Thoracic aorta (tissue), 2 donors: ENCODE measurements around the gene ENPP3. TPM values are rescaled to one million over a fixed set of nuclear protein-coding genes. Genes with fewer than 3 reads are reported as not detected.

ENCODE experiments used
- ATAC-seq: fragments of 150-250 bp; one replicate; pipeline ENCODE4 v1.8.0; 2017; ENCODE audit warnings: low read depth; ENCODE audit not compliant: insufficient number of reproducible peaks, low FRiP score
- DNase-seq: peaks from one replicate; pipeline ENCODE4 v3.0.0-alpha.2; 2020; ENCODE audit warnings: low spot score
- H3K27ac ChIP-seq, 2 donors: fragments of 200-600 bp; sonication (generic); 1 replicate in 1 of 2; 2 replicates in 1 of 2; pipeline ENCODE4 v1.5.1; 2016; ENCODE audit warnings: mild to moderate bottlenecking in 2 of 2, moderate library complexity in 2 of 2
- H3K27me3 ChIP-seq: fragments of 200-600 bp; sonication (generic); replicated peaks from 2 replicates; pipeline ENCODE4 v1.6.0; 2016; ENCODE audit warnings: mild to moderate bottlenecking; ENCODE audit not compliant: insufficient read depth
- H3K36me3 ChIP-seq: fragments of 200-600 bp; sonication (generic); one replicate; pipeline ENCODE4 v1.5.1; 2016
- H3K4me1 ChIP-seq, 2 donors: fragments of 200-600 bp; sonication (generic); 1 replicate in 1 of 2; 2 replicates in 1 of 2; pipeline versions ENCODE4 v1.5.1 to v1.6.0; 2016; ENCODE audit warnings: low read depth in 2 of 2, mild to moderate bottlenecking in 1 of 2; ENCODE audit not compliant: control insufficient read depth in 1 of 2
- H3K4me3 ChIP-seq: fragments of 200-600 bp; sonication (generic); 2 replicates; pipeline ENCODE4 v1.5.1; 2016; ENCODE audit warnings: mild to moderate bottlenecking
- H3K9me3 ChIP-seq: fragments of 200-600 bp; sonication (generic); 2 replicates; pipeline ENCODE4 v1.5.1; 2016
- total RNA-seq, 2 donors: library from RNA; depleted of rRNA; stranded (reverse); fragments of >200 nt; gene quantifications; one replicate each; pipeline versions ENCODE4 v1.1.0 to v1.2.3, GENCODE V29; 2016
- TF ChIP-seq, protein P1 (sequence below): fragments of 200-600 bp; sonication (generic); IDR thresholded peaks from one replicate; pipeline ENCODE4 v1.5.1; 2019; ENCODE audit warnings: antibody characterized with exemption

ENPP3 gene
- total RNA-seq, 2 donors from 2014 or later: 0.49 to 0.54 TPM

DNA sequence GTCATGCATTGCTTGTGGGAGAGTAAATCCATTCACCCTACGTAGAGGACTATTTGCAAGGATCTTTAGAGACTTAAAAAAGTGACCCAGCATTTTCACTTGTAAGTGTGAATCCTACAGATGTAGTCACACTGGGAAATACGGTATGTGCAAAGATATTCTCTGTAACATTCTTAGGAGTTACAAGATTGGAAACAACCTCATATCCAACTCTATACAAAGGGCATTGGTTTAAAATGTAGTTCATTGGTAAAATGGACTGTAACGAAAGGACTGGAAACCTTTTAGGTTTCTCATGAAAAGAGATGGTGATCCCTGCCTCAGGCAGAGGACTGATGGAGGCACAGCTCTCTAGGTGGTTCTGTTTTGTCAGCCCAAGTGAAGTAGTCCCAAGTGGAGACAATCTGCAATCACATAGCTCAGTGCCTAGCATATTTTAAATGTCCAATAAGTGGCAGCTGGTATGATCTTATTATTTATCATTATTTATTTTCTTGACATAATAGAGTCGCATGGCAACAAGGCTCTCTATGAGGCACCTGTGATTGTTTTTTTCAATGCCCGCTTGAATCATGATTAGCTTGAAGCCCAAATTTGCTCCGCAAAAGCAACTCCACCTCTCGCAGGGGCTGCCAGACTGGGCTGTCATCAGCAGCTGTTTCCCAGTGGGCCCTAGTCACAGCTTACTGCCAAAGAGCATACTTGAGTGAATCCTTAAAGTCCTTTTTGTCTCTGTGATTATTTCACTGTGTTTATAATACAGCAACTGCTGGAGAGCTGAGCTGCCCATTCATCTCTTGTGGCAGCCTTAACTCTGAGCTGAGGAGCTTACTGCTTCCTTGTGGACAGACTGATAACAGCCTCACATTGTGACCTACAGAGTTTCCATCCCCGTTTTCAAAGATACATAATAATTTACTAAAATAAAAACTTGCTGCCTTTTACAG, 150.9 kb downstream of the ENPP3 start:
- peaks cover 0 to 10% of the 10 kb centered on the region in 2 donors for H3K4me1 ChIP-seq
- TF ChIP-seq, protein P1, sequence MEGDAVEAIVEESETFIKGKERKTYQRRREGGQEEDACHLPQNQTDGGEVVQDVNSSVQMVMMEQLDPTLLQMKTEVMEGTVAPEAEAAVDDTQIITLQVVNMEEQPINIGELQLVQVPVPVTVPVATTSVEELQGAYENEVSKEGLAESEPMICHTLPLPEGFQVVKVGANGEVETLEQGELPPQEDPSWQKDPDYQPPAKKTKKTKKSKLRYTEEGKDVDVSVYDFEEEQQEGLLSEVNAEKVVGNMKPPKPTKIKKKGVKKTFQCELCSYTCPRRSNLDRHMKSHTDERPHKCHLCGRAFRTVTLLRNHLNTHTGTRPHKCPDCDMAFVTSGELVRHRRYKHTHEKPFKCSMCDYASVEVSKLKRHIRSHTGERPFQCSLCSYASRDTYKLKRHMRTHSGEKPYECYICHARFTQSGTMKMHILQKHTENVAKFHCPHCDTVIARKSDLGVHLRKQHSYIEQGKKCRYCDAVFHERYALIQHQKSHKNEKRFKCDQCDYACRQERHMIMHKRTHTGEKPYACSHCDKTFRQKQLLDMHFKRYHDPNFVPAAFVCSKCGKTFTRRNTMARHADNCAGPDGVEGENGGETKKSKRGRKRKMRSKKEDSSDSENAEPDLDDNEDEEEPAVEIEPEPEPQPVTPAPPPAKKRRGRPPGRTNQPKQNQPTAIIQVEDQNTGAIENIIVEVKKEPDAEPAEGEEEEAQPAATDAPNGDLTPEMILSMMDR: no peak
- no peak overlapping the region for H3K27ac ChIP-seq
- peak; percentile 79 for ATAC-seq
- no peaks in the 10 kb centered on the region for H3K9me3 ChIP-seq
- no peak overlapping the region for H3K4me3 ChIP-seq
- no peaks in the 10 kb centered on the region for H3K27me3 ChIP-seq
- no peak for DNase-seq
- H3K36me3 ChIP-seq: no peaks in the 10 kb centered on the region

DNA sequence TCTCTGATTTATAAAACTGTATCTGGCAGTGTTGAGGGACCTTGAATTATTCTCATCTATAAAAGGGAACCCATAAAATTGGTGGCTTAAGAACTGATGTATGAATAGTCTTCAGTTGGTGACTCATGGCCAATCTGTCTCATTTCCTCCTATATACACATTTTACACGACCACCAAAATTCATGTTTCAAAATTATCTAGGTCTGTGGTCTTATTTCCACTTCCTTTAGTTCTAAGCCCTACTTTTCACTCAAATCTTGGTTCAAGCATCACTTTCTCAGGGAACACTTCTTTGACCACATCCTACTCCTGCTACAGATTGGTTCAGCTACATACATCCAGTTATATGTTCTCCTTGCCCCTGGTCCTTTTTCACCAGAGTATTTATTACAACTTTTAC, 152.1 kb downstream of the ENPP3 start:
- no peaks in the 10 kb centered on the region for H3K27me3 ChIP-seq
- TF ChIP-seq, protein P1: no peak

GRCh38 chr6:131791476-131791875, 154.4 kb downstream of the ENPP3 start:
- Histone ChIP-seq H3K4me3 (no peak overlapping the region), H3K4me1 (peaks cover 0 to 10% of the 10 kb centered on the region in 2 donors), H3K36me3 (no peaks in the 10 kb centered on the region)

More for the DNA sequence above, 152.1 kb downstream of the ENPP3 start:
- Histone ChIP-seq H3K9me3 (no peaks in the 10 kb centered on the region), H3K4me3 (no peak overlapping the region), H3K36me3 (no peaks in the 10 kb centered on the region), H3K27ac (no peak overlapping the region), H3K4me1 (peaks cover 0 to 10% of the 10 kb centered on the region in 2 donors)
- ATAC-seq (no peak), DNase-seq (no peak)

DNA sequence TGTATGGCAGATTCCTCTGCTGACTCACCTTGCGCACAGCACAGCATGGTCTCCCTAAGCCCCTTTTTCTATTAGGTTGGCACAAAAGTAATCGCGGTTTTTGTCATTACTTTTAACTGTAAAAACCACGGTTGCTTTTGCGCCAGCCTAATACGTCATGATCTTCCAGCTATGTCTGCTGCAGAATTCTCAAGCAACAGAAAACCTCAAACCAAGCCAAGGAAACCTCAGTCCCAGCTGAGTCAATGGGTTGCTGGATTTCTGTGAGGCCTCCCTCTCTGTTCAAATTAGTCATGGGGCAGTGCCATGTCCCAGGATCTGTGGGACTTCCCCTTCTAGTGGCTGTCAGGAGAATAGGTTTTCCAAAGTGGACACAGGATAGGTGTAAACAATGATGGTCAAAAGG, 155.0 kb downstream of the ENPP3 start:
- Histone ChIP-seq H3K4me1 (peaks cover 0 to 10% of the 10 kb centered on the region in 2 donors), H3K27ac (no peak overlapping the region), H3K9me3 (no peaks in the 10 kb centered on the region), H3K4me3 (no peak overlapping the region), H3K27me3 (no peaks in the 10 kb centered on the region), H3K36me3 (no peaks in the 10 kb centered on the region)
- no peak for DNase-seq
- TF ChIP-seq, protein P1: no peak
- no peak for ATAC-seq

More at GRCh38 chr6:131791476-131791875, 154.4 kb downstream of the ENPP3 start:
- Histone ChIP-seq H3K9me3 (no peaks in the 10 kb centered on the region), H3K27me3 (no peaks in the 10 kb centered on the region), H3K27ac (no peak overlapping the region)
- ATAC-seq: no peak
- DNase-seq: no peak
- TF ChIP-seq, protein P1: no peak

DNA sequence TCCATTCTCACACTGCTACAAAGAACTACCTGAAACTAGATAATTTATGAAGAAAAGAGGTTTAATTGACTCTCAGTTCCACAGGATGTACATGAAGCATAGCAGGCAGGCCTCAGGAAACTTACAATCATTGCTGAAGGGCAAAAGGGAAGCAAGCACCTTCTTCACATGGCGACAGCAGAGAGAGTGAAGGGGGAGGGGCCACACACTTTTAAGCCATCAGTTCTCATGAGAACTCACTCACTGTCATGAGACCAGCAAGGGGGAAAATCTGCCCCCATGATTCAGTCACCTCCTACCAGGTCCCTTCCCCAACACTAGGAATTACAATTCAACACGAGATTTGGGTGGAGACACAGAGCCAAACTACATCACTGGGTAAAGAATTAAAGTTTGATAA, 158.3 kb downstream of the ENPP3 start:
- H3K4me1 ChIP-seq: no peaks in the 10 kb centered on the region
- H3K27me3 ChIP-seq: no peaks in the 10 kb centered on the region
- ATAC-seq: no peak
- H3K36me3 ChIP-seq: no peaks in the 10 kb centered on the region
- no peak for DNase-seq
- no peak overlapping the region for H3K27ac ChIP-seq
- no peaks in the 10 kb centered on the region for H3K9me3 ChIP-seq
- TF ChIP-seq, protein P1: no peak
- no peak overlapping the region for H3K4me3 ChIP-seq

Other genes starting within 250 kb of the ENPP3 start
- gene ARG1, start 64.1 kb upstream of the ENPP3 start, total RNA-seq: 1 to 10 TPM in 1 of 2 donors, not detected in 1; 1.1 TPM
- gene MED23, start 9.1 kb upstream of the ENPP3 start, total RNA-seq: 10 to 100 TPM; 24.0 to 62.4 TPM
- gene OR2A4, start 64.1 kb downstream of the ENPP3 start, total RNA-seq: not detected
- gene CTAGE9, start 73.7 kb downstream of the ENPP3 start, total RNA-seq: not detected
- gene ENPP1, start 170.7 kb downstream of the ENPP3 start, total RNA-seq: 10 to 100 TPM; 27.8 to 40.5 TPM